ENCODE measurements around the gene SCRN2. TPM values are rescaled to one million over a fixed set of nuclear protein-coding genes. Genes with fewer than 3 reads are reported as not detected.

The SCRN2 gene
- total and polyA plus RNA-seq, 2 of the 13 experiments (the other 11 are each of a cell fraction or from before 2014, with no cell fraction given): 21.7 to 29.5 TPM

DNA sequence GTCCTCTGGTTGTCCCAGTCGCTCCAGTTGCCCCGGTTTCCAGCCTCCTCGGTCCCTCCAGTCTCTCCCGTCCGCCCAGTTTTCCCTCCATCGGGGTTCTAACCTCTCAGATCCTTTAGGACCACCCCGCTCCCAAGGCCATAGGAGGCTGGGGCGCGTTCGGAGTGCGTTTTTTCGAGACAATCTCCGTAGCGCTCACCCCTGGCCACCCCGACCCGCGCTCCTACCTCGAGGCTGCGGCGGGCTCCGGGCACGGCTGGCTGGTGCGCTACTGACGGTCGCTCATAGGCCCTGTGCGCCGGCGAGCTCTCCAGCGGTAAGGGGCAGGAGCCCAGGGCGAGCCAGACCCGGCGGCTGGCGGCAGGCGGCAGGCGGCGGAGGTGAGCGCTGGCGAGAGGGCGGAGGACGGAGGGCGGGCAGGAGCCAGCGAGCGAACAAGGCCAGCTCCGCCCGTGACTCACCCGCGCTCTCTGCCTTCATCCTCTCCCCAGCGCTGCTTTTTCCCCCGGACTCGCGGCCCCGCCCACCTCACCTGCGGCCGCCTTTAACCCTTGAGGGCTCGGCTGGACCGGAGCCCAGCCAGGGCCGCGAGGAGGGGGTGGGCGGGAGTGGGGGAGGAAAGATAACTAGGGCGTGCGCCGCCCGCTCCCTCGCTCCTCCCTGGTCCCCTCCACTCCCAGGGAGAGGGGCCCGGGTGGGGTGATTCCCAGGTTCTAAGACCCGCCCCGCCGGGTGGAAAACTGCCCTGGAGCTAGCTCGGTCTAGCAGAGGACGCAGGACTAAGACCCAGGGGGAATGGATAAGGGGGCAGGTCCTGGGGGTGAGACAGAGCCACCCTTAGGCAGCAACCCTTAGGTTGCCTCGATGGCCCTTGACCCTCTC, 9.9 kb upstream of the SCRN2 start, which contains the start of gene SP6 (continued):
- TF ChIP-seq FOXO4 (CRISPR knock-in tag; conservative IDR thresholded peaks at IDR 0.05) (no peak), KLF11 (CRISPR knock-in tag; IDR thresholded peaks at IDR 0.05) (no peak), SOX13 (IDR thresholded peaks at IDR 0.05) (0 out of 2 replicates have a peak, but pooled peaks have one; percentile 31), SOX13 (CRISPR knock-in tag; conservative IDR thresholded peaks at IDR 0.05 in 1 of 2, IDR thresholded peaks at IDR 0.05 in 1 of 2) (peak in 1 of 2 experiments; percentile 38; a peak in 1 of 4 replicates), CC2D1A (CRISPR knock-in tag; IDR thresholded peaks at IDR 0.05) (no peak; the same call in 1 of the 2 replicates), ZBTB3 (CRISPR knock-in tag; IDR thresholded peaks at IDR 0.05; ENCODE audit: borderline replicate concordance, low read depth) (peak; percentile 54; the same call in 1 of the 2 replicates), NBN (conservative IDR thresholded peaks at IDR 0.05) (no peak), BHLHE40 (IDR thresholded peaks at IDR 0.05; ENCODE audit: low read length) (peak; percentile 65; the same call in 1 of the 2 replicates), RBAK (CRISPR knock-in tag; IDR thresholded peaks at IDR 0.05) (no peak), TCF7L2 (IDR thresholded peaks at IDR 0.05; ENCODE audit: low read depth, low read length) (no peak), CENPX (CRISPR knock-in tag; IDR thresholded peaks at IDR 0.05) (no peak), NKX3-1 (CRISPR knock-in tag; IDR thresholded peaks at IDR 0.05) (no peak), XBP1 (CRISPR knock-in tag; IDR thresholded peaks at IDR 0.05) (no peak), TOE1 (CRISPR knock-in tag; IDR thresholded peaks at IDR 0.05) (no peak), ZBTB39 (CRISPR knock-in tag; IDR thresholded peaks at IDR 0.05) (no peak), DNMT1 (CRISPR knock-in tag; IDR thresholded peaks at IDR 0.05) (0 out of 2 replicates have a peak, but pooled peaks have one; percentile 52), SMAD9 (CRISPR knock-in tag; IDR thresholded peaks at IDR 0.05) (no peak), BORCS8-MEF2B (CRISPR knock-in tag; IDR thresholded peaks at IDR 0.05) (peak; percentile 42; the same call in 1 of the 2 replicates), YY1 (IDR thresholded peaks at IDR 0.05; ENCODE audit: insufficient read depth, insufficient replicate concordance, low read depth, low read length) (peak; percentile 45)
- TF ChIP-seq, protein P1, sequence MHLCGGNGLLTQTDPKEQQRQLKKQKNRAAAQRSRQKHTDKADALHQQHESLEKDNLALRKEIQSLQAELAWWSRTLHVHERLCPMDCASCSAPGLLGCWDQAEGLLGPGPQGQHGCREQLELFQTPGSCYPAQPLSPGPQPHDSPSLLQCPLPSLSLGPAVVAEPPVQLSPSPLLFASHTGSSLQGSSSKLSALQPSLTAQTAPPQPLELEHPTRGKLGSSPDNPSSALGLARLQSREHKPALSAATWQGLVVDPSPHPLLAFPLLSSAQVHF (CRISPR knock-in tag; IDR thresholded peaks at IDR 0.05): no peak
- TF ChIP-seq, protein P2, sequence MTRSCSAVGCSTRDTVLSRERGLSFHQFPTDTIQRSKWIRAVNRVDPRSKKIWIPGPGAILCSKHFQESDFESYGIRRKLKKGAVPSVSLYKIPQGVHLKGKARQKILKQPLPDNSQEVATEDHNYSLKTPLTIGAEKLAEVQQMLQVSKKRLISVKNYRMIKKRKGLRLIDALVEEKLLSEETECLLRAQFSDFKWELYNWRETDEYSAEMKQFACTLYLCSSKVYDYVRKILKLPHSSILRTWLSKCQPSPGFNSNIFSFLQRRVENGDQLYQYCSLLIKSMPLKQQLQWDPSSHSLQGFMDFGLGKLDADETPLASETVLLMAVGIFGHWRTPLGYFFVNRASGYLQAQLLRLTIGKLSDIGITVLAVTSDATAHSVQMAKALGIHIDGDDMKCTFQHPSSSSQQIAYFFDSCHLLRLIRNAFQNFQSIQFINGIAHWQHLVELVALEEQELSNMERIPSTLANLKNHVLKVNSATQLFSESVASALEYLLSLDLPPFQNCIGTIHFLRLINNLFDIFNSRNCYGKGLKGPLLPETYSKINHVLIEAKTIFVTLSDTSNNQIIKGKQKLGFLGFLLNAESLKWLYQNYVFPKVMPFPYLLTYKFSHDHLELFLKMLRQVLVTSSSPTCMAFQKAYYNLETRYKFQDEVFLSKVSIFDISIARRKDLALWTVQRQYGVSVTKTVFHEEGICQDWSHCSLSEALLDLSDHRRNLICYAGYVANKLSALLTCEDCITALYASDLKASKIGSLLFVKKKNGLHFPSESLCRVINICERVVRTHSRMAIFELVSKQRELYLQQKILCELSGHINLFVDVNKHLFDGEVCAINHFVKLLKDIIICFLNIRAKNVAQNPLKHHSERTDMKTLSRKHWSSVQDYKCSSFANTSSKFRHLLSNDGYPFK (CRISPR knock-in tag; IDR thresholded peaks at IDR 0.05; ENCODE audit: borderline replicate concordance): no peak; the same call in 1 of the 2 replicates

Measured in HepG2 (cell line).